Skeletal muscle cell (primary cell): ENCODE measurements around the gene GYS1.
"Not testable (repeated sequence)": the region's sequence is repeated elsewhere in the genome, so short reads cannot be mapped to it uniquely, and the experiment has no call there.

Source experiments
- DNase-seq: peaks from one replicate; pipeline ENCODE4 v3.0.0-alpha.2; 2010; ENCODE audit warnings: low read depth
- H3K4me3 ChIP-seq: 2 replicates; pipeline ENCODE4 v1.5.1; 2011; ENCODE audit warnings: low read depth, mild to moderate bottlenecking, control low read depth, low read length, moderate library complexity

The GYS1 gene

DNA sequence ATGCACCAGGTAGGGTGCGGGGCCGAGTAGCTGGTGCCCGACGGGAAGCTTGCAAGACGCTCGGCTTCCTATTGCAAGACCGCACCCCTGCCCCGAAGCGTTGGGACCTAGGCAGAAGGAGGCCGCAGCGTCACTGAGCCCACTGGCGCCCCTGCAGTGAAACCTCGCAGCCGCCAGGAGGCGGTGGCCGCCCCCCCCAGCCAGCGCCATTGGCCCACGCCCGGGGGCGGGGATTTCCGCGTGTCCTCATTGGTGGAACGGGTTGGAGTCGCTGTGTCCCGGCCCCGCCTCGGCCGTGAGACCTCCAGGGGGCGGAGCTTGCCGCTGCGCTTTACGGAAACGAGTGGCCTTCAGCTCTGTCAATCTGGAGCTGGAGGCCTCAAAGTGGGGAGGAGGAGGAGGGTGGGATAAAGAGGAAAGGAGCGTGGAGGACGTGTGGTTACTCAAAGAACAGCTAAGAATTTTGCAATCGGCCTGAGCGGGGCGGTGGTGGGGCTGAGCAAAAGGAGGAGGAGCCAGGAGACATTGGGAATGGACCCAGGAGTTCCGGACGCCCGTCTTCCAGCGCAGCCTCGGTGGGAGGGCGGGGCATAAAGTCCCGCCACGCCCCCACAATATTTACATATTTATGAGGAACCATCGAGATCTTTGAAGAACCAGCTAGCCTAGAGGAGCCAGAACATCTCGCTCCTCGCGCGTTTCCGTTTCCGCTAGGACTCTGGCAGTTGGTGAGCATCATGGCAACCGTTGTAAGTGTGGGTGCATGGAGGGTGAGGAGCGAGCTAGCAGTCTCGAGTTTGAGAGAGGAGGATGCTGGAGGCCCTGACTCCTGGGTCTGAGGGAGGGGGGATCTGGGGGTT, at the start of gene GYS1, which contains the start of gene RUVBL2:
Gene GYS1, minus strand, starts transcription at position 135 of the 860 bp plus-strand sequence. CDS start 197 bp downstream, outside the sequence.
Gene RUVBL2, plus strand, starts transcription at position 713 of the 860 bp plus-strand sequence. Its CDS starts 25 bp downstream, at position 738.
- peak within 1 kb of the TSS; percentile 99 for H3K4me3 ChIP-seq
- DNase-seq: peak; percentile 99

DNA sequence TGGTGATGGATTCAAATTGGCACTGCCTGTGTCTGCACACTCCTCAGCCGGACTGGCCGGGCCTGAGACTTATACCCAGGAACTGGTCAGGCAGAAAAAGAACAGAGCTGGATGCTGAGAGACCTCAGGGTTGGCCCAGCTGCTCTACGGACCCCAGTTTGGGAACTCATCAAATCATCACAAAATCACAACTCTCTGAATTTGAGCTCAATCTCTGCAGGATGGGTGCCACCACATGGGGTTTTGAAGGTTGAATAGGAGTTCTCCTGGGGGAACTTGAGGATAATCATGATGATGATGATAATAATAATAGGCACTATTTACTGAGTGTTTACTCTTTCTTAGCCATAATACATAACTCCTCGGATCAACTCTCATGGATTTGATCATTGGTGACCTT, 49.6 kb upstream of the GYS1 start:
- H3K4me3 ChIP-seq, DNase-seq: not testable (repeated sequence)

DNA sequence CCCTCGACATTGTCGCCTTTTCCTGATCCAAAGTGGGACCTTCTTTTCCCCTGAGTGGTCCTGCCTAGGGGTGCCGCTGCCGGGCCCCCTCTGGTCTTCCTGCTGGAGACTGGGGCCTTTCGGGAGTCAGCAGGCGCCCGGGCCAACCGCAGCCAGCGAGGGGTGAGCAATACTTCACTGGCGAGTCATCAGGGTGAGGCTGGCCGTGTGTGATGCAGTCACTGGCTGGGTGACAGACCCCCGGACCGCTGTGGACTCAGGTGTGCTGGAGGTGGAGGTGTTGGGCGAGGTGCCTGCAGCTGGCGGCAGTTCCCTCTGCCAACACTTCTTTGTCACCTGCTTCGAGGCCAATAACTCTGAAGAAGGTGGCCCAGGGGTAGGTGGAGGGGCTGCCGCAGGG, 49.1 kb upstream of the GYS1 start:
- H3K4me3 ChIP-seq: no peak overlapping the region
- DNase-seq: no peak

DNA sequence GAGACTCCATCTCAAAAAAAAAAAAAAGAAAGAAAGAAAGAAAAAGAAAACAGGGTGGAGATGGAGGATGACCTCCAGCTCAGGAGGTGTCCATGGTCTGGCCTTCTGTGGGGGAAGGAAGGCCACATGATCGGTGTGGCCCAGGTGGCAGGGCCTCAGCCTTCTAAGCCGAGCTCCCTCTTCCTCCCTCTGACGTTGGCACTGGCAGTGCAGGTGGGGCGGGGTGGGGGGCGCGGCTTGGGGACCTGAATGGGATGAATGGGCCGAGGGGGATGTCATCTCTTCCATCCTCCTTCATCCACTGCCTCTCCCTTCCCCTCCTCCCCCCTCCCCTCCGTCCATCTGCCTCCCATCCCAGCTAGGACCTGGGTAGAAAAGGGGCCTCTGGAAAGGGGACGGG, 46.6 kb upstream of the GYS1 start:
- DNase-seq: not testable (repeated sequence)

DNA sequence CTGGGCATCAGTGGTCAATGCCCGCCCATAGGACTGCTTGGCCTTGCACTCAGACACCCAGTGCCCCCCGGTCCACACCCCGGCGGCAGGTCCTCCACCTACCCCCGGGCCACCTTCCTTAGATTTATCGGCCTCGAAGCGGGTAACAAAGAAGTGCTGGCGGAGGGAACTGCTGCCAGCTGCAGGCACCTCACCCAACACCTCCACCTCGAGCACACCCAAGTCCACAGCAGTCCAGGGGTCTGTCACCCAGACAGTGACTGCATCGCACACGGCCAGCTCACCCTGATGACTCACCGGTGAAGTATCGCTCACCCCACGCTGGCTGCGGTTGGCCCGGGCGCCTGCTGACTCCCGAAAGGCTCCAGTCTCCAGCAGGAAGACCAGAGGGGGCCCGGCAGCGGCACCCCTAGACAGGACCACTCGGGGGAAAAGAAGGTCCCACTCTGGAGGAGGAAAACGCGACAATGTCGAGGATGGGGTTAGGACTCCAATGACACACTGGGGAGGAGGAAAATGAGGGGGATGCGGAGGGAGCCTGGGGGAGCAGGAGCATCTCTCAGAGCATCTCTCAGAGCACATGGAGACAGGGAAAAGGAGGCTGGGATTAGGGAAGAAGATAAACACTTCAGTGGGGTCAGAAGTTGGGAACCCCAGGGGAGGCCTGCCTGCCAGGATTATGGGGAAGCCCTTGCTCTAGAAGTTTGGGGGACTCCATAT, 45.6 kb upstream of the GYS1 start:
- not testable (repeated sequence) for H3K4me3 ChIP-seq, DNase-seq

More for the DNA sequence above, 46.6 kb upstream of the GYS1 start:
- not testable (repeated sequence) for H3K4me3 ChIP-seq

DNA sequence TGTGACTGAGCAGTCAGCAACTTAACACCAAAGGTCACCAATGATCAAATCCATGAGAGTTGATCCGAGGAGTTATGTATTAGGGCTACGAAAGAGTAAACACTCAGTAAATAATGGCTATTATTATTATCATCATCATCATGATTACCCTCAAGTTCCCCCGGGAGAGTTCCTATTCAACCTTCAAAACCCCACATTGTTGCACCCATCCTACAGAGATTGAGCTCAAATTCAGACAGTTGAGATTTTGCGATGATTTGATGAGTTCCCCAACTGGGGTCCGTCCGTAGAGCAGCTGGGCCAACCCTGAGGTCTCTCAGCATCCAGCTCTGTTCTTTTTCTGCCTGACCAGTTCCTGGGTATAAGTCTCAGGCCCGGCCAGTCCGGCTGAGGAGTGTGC, 45.0 kb upstream of the GYS1 start:
- DNase-seq: not testable (repeated sequence)

DNA sequence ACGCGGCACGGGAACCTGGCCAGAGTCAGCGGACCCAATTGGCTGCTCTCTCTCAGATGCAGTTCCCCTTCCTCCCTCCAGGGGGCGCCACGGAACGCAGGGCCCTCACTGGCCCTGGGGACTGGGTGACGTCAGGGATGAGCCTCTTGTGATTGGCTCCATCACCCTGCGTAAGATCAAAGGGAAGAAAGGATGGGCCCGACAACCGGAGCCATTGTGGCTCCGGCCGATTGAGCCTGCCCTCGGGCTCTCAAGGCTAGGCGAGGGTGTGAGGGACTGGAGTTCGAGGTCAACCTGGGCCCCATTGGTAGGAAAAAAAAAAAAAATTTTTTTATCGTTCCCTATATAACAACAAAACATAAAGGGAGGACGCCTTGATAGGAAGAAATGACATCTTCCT, 43.7 kb upstream of the GYS1 start, which contains the start of gene CGB1:
Gene CGB1, minus strand, starts transcription at position 81 of the 400 bp plus-strand sequence. CDS start 184 bp downstream, outside the sequence.
- not testable (repeated sequence) for H3K4me3 ChIP-seq, DNase-seq

More for the DNA sequence above, 45.0 kb upstream of the GYS1 start:
- not testable (repeated sequence) for H3K4me3 ChIP-seq

DNA sequence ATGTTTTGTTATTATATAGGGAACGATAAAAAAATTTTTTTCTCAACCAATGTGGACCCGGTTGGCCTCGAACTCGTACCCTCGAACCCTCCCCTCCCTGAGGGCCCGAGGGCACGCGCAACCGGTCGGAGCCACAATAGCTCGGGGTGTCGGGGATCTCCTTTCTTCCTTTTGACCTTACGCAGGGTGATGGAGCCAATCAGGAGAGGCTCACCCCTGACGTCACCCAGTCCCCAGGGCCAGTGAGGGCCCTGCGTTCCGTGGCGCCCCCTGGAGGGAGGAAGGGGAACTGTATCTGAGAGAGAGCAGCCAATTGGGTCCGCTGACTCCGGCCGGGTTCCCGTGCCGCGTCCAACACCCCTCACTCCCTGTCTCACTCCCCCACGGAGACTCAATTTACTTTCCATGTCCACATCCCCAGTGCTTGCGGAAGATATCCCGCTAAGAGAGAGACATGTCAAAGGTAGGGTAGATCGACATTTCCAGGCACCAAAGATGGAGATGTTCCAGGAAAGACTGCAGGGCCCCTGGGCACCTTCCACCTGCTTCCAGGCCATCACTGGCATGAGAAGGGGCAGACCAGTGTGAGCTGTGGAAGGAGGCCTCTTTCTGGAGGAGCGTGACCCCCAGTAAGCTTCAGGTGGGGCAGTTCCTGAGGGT, 38.7 kb upstream of the GYS1 start, which contains the start of gene CGB2:
Gene CGB2, plus strand, starts transcription at position 249 of the 660 bp plus-strand sequence. Its CDS starts 206 bp downstream, at position 455.
- not testable (repeated sequence) for DNase-seq, H3K4me3 ChIP-seq

DNA sequence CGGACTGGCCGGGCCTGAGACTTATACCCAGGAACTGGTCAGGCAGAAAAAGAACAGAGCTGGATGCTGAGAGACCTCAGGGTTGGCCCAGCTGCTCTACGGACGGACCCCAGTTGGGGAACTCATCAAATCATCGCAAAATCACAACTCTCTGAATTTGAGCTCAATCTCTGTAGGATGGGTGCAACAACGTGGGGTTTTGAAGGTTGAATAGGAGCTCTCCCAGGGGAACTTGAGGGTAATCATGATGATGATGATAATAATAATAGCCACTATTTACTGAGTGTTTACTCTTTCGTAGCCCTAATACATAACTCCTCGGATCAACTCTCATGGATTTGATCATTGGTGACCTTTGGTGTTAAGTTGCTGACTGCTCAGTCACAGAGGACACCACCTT, 37.2 kb upstream of the GYS1 start:
- DNase-seq, H3K4me3 ChIP-seq: not testable (repeated sequence)

DNA sequence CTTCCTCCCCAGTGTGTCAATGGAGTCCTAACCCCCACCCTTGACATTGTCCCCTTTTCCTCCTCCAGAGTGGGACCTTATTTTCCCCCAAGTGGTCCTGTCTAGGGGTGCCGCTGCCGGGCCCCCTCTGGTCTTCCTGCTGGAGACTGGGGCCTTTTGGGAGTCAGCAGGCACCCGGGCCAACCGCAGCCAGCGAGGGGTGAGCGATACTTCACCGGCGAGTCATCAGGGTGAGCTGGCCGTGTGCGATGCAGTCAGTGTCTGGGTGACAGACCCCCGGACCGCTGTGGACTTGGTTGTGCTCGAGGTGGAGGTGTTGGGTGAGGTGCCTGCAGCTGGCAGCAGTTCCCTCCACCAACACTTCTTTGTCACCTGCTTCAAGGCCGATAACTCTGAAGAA, 36.6 kb upstream of the GYS1 start:
- H3K4me3 ChIP-seq, DNase-seq: not testable (repeated sequence)

DNA sequence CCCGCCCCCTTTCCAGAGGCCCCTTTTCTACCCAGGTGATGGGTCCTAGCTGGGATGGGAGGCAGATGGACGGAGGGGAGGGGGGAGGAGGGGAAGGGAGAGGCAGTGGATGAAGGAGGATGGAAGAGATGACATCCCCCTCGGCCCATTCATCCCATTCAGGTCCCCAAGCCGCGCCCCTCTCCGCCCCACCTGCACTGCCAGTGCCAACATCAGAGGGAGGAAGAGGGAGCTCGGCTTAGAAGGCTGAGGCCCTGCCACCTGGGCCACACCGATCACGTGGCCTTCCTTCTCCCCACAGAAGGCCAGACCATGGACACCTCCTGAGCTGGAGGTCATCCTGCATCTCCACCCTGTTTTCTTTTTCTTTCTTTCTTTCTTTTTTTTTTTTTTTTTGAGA, 35.6 kb upstream of the GYS1 start:
- DNase-seq: not testable (repeated sequence)

DNA sequence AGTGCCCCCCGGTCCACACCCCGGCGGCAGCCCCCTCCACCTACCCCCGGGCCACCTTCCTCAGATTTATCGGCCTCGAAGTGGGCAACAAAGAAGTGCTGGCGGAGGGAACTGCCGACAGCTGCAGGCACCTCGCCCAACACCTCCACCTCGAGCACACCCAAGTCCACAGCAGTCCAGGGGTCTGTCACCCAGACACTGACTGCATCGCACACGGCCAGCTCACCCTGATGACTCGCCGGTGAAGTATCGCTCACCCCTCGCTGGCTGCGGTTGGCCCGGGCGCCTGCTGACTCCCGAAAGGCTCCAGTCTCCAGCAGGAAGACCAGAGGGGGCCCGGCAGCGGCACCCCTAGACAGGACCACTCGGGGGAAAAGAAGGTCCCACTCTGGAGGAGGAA, 32.5 kb upstream of the GYS1 start:
- not testable (repeated sequence) for H3K4me3 ChIP-seq, DNase-seq

More for the DNA sequence above, 35.6 kb upstream of the GYS1 start:
- H3K4me3 ChIP-seq: not testable (repeated sequence)

DNA sequence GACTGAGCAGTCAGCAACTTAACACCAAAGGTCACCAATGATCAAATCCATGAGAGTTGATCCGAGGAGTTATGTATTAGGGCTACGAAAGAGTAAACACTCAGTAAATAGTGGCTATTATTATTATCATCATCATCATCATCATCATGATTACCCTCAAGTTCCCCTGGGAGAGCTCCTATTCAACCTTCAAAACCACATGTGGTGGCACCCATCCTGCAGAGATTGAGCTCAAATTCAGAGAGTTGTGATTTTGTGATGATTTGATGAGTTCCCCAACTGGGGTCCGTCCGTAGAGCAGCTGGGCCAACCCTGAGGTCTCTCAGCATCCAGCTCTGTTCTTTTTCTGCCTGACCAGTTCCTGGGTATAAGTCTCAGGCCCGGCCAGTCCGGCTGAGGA, 32.0 kb upstream of the GYS1 start:
- not testable (repeated sequence) for H3K4me3 ChIP-seq, DNase-seq

DNA sequence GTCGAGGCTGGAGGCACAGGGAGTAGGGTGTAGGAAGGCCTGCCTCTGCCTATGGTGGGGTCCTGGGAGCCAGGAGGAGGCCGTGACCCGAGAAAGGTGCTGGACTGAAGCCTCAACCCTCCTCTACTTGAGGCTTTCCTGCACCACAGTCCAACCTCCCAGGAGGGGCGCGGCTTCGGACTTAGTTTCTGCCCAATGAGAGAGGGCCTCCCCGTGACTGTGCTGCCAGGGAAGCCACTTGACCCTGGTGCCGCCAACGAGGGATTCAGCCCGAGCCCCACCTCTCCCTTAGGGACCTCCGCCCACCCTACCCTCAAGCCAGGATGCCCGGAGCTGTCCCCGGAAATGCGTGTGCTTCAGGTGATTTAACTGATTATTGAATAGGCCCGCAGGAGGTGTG, 31.1 kb upstream of the GYS1 start, which contains the start of gene CGB3:
Gene CGB3, minus strand, starts transcription at position 101 of the 400 bp plus-strand sequence. CDS start 362 bp downstream, outside the sequence.
- DNase-seq, H3K4me3 ChIP-seq: not testable (repeated sequence)

DNA sequence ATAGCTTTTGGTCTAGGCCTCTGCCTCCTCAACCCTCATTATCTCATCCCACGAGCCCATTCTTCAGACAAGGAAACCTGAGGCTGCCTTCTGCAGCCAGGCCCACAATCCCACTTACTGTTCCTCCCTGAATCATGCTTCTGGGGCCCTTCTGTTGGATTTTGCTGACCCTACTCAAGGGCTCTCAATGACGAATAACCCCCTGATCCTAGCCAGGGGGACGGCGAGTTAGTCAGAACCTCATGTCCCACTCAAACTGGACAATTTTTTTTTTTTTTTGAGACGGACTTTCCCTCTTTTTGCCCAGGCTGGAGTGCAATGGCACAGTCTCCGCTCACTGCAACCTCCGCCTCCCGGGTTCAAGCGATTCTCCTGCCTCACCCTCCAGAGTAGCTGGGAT, 29.0 kb upstream of the GYS1 start:
- DNase-seq: no peak
- H3K4me3 ChIP-seq: no peak overlapping the region

DNA sequence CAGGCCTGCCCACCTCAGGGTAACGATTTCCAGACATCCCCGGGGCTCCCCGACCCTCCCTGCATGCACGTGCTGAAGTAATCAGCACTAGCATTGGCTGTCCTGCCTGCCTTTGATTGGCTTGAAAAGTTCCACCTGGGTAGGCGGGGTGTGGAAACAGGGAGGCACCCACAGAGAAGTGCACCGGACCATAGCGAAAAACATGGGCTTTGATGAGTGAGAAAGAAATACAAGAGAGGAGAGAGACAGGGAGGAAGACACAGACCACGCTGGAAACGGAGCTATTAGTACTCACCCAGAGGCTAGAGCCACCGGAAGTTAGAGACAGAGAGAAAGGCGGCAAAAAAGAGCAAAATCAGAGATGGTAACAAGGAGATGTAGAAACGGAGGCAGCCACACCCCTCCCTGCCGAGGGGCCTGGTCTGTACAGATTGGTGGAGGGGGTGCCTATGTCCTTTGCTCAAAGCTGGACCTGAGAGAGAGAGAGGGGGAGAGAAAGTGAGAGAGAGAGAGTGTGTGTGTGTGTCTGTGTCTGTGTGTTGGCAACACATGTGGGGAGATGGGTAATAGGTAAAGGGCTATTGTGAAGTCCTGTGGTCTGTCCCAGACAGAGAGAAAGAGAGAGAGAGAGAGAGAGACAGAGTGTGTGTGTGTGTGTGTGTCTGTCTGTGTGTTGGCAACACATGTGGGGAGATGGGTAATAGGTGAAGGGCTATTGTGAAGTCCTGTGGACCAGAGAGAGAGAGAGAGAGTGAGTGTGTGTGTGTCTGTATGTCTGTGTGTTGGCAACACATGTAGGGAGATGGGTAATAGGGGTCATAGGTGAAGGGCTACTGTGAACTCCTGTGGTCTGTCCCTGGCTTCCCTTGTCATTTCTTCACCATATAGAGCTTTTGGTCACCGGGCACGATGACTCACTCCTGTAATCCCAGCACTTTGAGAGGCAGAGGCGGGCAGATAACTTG, 28.1 kb upstream of the GYS1 start:
- DNase-seq: peak; percentile 27
- H3K4me3 ChIP-seq: no peak overlapping the region

DNA sequence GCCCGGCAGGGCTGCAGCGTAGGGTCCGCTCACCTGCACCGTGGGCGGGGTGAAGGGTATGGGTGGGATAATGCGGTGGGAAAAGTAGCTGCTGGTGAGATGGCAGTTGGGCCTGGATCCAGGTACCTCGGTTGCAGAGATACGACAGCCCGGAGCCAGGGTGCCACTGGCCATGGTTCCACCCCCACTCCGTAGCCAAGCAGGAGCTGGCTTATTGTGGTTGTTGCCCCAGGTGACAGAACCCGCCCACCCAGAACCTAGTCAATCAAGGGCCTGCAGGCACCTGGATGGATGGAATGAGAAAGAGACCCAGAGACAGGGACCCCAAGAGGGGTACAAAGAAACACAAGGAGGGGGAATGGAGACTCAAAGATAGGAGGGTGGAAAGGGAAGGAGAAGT, 27.2 kb upstream of the GYS1 start:
- no peak overlapping the region for H3K4me3 ChIP-seq
- DNase-seq: no peak

DNA sequence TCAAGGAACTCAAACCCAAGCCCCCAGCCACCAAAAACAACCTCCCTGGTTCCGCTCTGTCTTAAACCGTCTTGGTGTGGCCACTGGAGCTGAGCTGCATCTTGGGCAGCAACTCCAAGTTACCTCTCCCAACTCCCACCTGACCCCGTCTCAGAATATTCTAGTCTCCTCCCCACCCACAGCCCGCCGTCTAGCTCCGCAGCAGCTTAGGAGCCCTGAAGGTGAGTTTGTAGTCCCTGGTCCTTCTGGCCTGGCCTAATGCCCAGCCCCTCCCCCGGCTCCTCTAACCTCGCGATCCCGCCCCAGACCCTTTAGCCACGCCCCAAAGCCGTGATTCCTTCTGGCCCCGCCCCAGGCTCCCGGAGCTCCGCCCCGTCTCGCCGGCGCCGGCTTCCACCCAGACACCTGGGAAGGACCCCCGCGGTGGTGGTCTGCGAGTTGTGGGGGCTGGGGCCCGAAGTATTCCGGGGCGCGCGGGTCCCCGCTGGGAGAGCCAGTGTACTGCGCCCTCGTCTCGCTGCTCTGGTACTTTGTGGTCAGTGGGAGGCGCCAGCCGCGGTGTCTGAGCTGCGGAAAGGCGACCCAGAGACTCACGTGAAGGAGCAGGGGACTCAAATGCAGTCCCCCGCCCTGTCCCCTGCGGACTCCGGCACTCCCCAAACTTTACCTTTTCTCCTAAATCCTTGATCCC, 26.3 kb upstream of the GYS1 start:
- no peak for DNase-seq
- H3K4me3 ChIP-seq: peak overlapping the region; percentile 33
